OCI-LY1 (cell line): ENCODE measurements around the gene KIF16B.

Source experiments
- H2AFZ ChIP-seq: fragments of 200-600 bp; sonication (generic), shearing (Covaris generic); 2 replicates; pipeline ENCODE4 v1.6.0; 2014; ENCODE audit warnings: antibody characterized with exemption, mild to moderate bottlenecking, low read length
- H3F3A ChIP-seq: fragments of 200-600 bp; sonication (generic), shearing (Covaris generic); 2 replicates; pipeline ENCODE4 v1.6.0; 2014; ENCODE audit warnings: mild to moderate bottlenecking, antibody characterized with exemption, low read length, moderate library complexity; ENCODE audit not compliant: insufficient read depth
- H3K27ac ChIP-seq: fragments of 200-600 bp; sonication (generic); 2 replicates; pipeline ENCODE4 v1.5.1; 2014; ENCODE audit warnings: low read length, mixed run types, mild to moderate bottlenecking, low read depth; ENCODE audit not compliant: poor library complexity, severe bottlenecking
- H3K27me3 ChIP-seq: fragments of 200-600 bp; sonication (generic); 2 replicates; pipeline ENCODE4 v1.6.0; 2014; ENCODE audit warnings: antibody characterized with exemption, mild to moderate bottlenecking, low read length, moderate library complexity; ENCODE audit not compliant: insufficient read depth
- H3K36me3 ChIP-seq: fragments of 200-600 bp; sonication (generic); 2 replicates; pipeline ENCODE4 v1.6.1; 2014; ENCODE audit warnings: mild to moderate bottlenecking, antibody characterized with exemption, low read length, moderate library complexity, mixed read lengths; ENCODE audit not compliant: insufficient read depth
- H3K4me1 ChIP-seq: fragments of 200-600 bp; sonication (generic); 2 replicates; pipeline ENCODE4 v1.5.1; 2014; ENCODE audit warnings: mild to moderate bottlenecking, low read length, moderate library complexity; ENCODE audit not compliant: insufficient read depth, severe bottlenecking
- H3K4me2 ChIP-seq: fragments of 200-600 bp; sonication (generic), shearing (Covaris generic); 2 replicates; pipeline ENCODE4 v1.6.1; 2014; ENCODE audit warnings: low read length
- H3K4me3 ChIP-seq: fragments of 200-600 bp; sonication (generic); 2 replicates; pipeline ENCODE4 v1.5.1; 2014; ENCODE audit warnings: low read length, low read depth, mild to moderate bottlenecking, mixed read lengths; ENCODE audit not compliant: poor library complexity, severe bottlenecking
- H3K79me2 ChIP-seq: fragments of 200-600 bp; shearing (Covaris generic); 2 replicates; pipeline ENCODE4 v1.6.1; 2016; ENCODE audit warnings: mixed run types, low read length, mixed read lengths; ENCODE audit not compliant: insufficient read depth
- H3K9ac ChIP-seq: fragments of 200-600 bp; sonication (generic), shearing (Covaris generic); 2 replicates; pipeline ENCODE4 v1.6.1; 2014; ENCODE audit warnings: mild to moderate bottlenecking, low read length, mixed read lengths
- H3K9me2 ChIP-seq: fragments of 200-600 bp; sonication (generic), shearing (Covaris generic); 2 replicates; pipeline ENCODE4 v1.6.1; 2014; ENCODE audit warnings: low read depth, mild to moderate bottlenecking, low read length, mixed read lengths
- H3K9me3 ChIP-seq: fragments of 200-600 bp; shearing (Covaris generic); 2 replicates; pipeline ENCODE4 v1.6.1; 2014; ENCODE audit warnings: low read length, mixed read lengths
- H4K20me1 ChIP-seq: fragments of 200-600 bp; sonication (generic), shearing (Covaris generic); 2 replicates; pipeline ENCODE4 v1.6.0; 2016; ENCODE audit warnings: mild to moderate bottlenecking, low read length; ENCODE audit not compliant: insufficient read depth
- CTCF ChIP-seq: fragments of 200-600 bp; sonication (generic), shearing (Covaris generic); IDR thresholded peaks from 2 replicates; pipeline ENCODE4 v1.5.1; 2017; ENCODE audit warnings: mild to moderate bottlenecking, antibody characterized with exemption, low read length, moderate library complexity, mixed read lengths
- EZH2 ChIP-seq: fragments of 200-600 bp; sonication (generic), shearing (Covaris generic); IDR thresholded peaks from 2 replicates; pipeline ENCODE4 v1.8.0; 2017; ENCODE audit warnings: borderline replicate concordance, mixed run types, mild to moderate bottlenecking, antibody characterized with exemption, low read length, moderate library complexity, mixed read lengths

The KIF16B gene

GRCh38 chr20:16279320-16279719 lies 293.9 kb downstream of the KIF16B start:
- H3K36me3 ChIP-seq, result no peaks in the 10 kb centered on the region
- H3K27ac ChIP-seq, result no peak overlapping the region

DNA sequence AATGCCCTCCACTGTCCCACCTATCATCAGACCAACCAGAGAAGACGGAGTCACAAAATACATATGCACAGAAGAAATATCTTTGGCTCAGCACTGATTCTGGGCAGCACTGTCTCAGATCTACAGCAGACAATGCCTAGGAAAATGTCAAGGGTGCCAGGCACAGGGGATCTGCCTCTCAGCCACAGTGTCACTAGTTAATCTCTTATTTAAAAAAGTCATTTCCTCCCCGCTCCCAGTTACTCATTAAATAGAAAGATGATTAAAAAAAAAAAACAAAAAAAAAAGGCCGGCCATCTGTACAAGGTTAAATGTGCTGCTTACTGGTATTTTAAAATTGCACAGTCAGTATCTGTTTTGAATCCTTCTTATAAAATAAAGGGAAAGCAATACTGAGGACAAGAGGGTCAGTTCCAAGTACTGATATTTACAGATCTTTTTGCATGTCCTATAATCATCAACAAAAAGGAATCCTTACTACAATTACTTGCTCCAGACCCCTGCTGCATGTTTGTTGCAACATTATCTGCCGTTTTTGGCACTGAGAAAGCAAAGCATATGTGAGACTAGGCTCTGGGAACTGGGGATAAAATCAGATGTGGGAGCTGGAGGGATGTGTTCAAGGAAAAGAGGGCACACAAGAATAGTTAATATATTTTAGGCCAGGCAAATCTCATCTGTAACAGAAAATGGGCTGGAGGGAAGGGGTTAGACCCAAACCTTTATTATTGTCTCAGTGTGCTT lies 299.3 kb downstream of the KIF16B start:
- no peak for TF ChIP-seq EZH2
- no peak for TF ChIP-seq CTCF
- Histone ChIP-seq H3K9ac (no peak overlapping the region), H2AFZ (no peak overlapping the region), H3F3A (no peaks in the 10 kb centered on the region), H3K4me2 (no peak overlapping the region), H3K27me3 (no peaks in the 10 kb centered on the region), H3K79me2 (no peaks in the 10 kb centered on the region), H3K9me2 (no peaks in the 10 kb centered on the region), H4K20me1 (no peaks in the 10 kb centered on the region), H3K9me3 (no peaks in the 10 kb centered on the region), H3K4me1 (no peaks in the 10 kb centered on the region), H3K4me3 (no peak overlapping the region), H3K36me3 (no peaks in the 10 kb centered on the region), H3K27ac (no peak overlapping the region)

More at GRCh38 chr20:16279320-16279719, 293.9 kb downstream of the KIF16B start:
- Histone ChIP-seq H3K4me3 (no peak overlapping the region), H3K4me2 (no peak overlapping the region), H3K27me3 (no peaks in the 10 kb centered on the region), H3K9me3 (no peaks in the 10 kb centered on the region), H3K9me2 (no peaks in the 10 kb centered on the region), H2AFZ (no peak overlapping the region), H4K20me1 (no peaks in the 10 kb centered on the region), H3K9ac (no peak overlapping the region), H3F3A (no peaks in the 10 kb centered on the region), H3K4me1 (no peaks in the 10 kb centered on the region), H3K79me2 (no peaks in the 10 kb centered on the region)
- TF ChIP-seq EZH2 (no peak), CTCF (peak; percentile 18; the same call in 1 of the 2 replicates)

GRCh38 chr20:16272780-16273360 lies 300.4 kb downstream of the KIF16B start:
- Histone ChIP-seq H3K4me3 (no peak overlapping the region), H3F3A (no peaks in the 10 kb centered on the region), H3K4me1 (no peaks in the 10 kb centered on the region), H3K4me2 (no peak overlapping the region), H2AFZ (no peak overlapping the region), H4K20me1 (no peaks in the 10 kb centered on the region), H3K9me3 (no peaks in the 10 kb centered on the region), H3K36me3 (no peaks in the 10 kb centered on the region), H3K27me3 (no peaks in the 10 kb centered on the region), H3K27ac (no peak overlapping the region), H3K9me2 (no peaks in the 10 kb centered on the region), H3K79me2 (no peaks in the 10 kb centered on the region), H3K9ac (no peak overlapping the region)
- TF ChIP-seq CTCF (no peak), EZH2 (no peak)
